HEK293 (cell line): ENCODE results near the gene NPM3.

Source experiments
- CTCF ChIA-PET: fragments of 350-600 bp; formaldehyde crosslinking; extraction: SDS; loops from one replicate; lab custom pipeline; 2021; ENCODE audit warnings: antibody characterized with exemption; lab: Yijun Ruan, JAX
- POLR2A ChIA-PET: fragments of 300-600 bp; formaldehyde crosslinking; extraction: SDS; loops from one replicate; lab custom pipeline; 2020; ENCODE audit warnings: antibody characterized with exemption, inconsistent platforms; lab: Yijun Ruan, JAX
- H3K27ac ChIP-seq: fragments of 200-500 bp; sonication (Bioruptor generic); 2 replicates; pipeline ENCODE4 v1.5.1; 2014; ENCODE audit warnings: low read depth, low read length, control low read depth, inconsistent platforms; ENCODE audit errors: extremely low read depth
- H3K36me3 ChIP-seq, 2 experiments: fragments of 200-500 bp in 1 of 2; sonication (Bioruptor generic) in 1 of 2; 1 replicate in 1 of 2; 2 replicates in 1 of 2; pipeline ENCODE4 v1.5.1; 2014 to 2017; ENCODE audit warnings: inconsistent platforms in 2 of 2, low read length in 2 of 2; ENCODE audit not compliant: control insufficient read depth in 2 of 2, insufficient read depth in 1 of 2
- H3K4me1 ChIP-seq: fragments of 200-500 bp; sonication (Bioruptor generic); 2 replicates; pipeline ENCODE4 v1.5.1; 2014; ENCODE audit warnings: mild to moderate bottlenecking, low read length, inconsistent platforms; ENCODE audit not compliant: control insufficient read depth, insufficient read depth
- H3K4me3 ChIP-seq: 2 replicates; pipeline ENCODE4 v1.5.1; 2011; ENCODE audit warnings: low read depth, mild to moderate bottlenecking, control low read depth, low read length, moderate library complexity
- H3K9me3 ChIP-seq: fragments of 200-500 bp; sonication (Bioruptor generic); 2 replicates; pipeline ENCODE4 v1.5.1; 2014; ENCODE audit warnings: low read depth, low read length, inconsistent platforms; ENCODE audit not compliant: control insufficient read depth, insufficient read depth
- AEBP2 ChIP-seq: fragments of 450-650 bp; formaldehyde crosslinking; IDR thresholded peaks from 2 replicates; pipeline ENCODE4 v1.5.1; 2016; ENCODE audit warnings: missing biosample characterization, missing genetic modification characterization, borderline replicate concordance
- GLIS1 ChIP-seq: fragments of 450-650 bp; formaldehyde crosslinking; IDR thresholded peaks from 2 replicates; pipeline ENCODE4 v1.5.1; 2016; ENCODE audit warnings: missing biosample characterization, missing genetic modification characterization
- KLF1 ChIP-seq: fragments of 450-650 bp; formaldehyde crosslinking; IDR thresholded peaks from 2 replicates; pipeline ENCODE4 v1.5.1; 2016; ENCODE audit warnings: missing biosample characterization, missing genetic modification characterization
- PRDM1 ChIP-seq: fragments of 450-650 bp; formaldehyde crosslinking; IDR thresholded peaks from 2 replicates; pipeline ENCODE4; 2016; ENCODE audit warnings: missing biosample characterization, missing genetic modification characterization
- PRDM2 ChIP-seq: fragments of 450-650 bp; formaldehyde crosslinking; IDR thresholded peaks from 2 replicates; pipeline ENCODE4 v1.5.1; 2016; ENCODE audit warnings: missing biosample characterization, missing genetic modification characterization, borderline replicate concordance
- PRDM6 ChIP-seq: fragments of 450-650 bp; formaldehyde crosslinking; IDR thresholded peaks from 2 replicates; pipeline ENCODE4 v1.5.1; 2017; ENCODE audit warnings: missing biosample characterization, missing genetic modification characterization
- SP7 ChIP-seq: fragments of 450-650 bp; formaldehyde crosslinking; IDR thresholded peaks from 2 replicates; pipeline ENCODE4 v1.5.1; 2016; ENCODE audit warnings: missing biosample characterization, missing genetic modification characterization
- TCF7L2 ChIP-seq: IDR thresholded peaks from 2 replicates; pipeline ENCODE4 v1.6.1; 2011; ENCODE audit warnings: low read depth, mild to moderate bottlenecking, inconsistent platforms, low read length, moderate library complexity, borderline replicate concordance
- ZBTB20 ChIP-seq: fragments of 450-650 bp; formaldehyde crosslinking; IDR thresholded peaks from 2 replicates; pipeline ENCODE4 v1.5.1; 2016; ENCODE audit warnings: missing biosample characterization, missing genetic modification characterization
- ZNF174 ChIP-seq: fragments of 450-650 bp; formaldehyde crosslinking; IDR thresholded peaks from 2 replicates; pipeline ENCODE4 v1.5.0; 2017; ENCODE audit warnings: missing biosample characterization, mild to moderate bottlenecking, missing genetic modification characterization
- ZNF362 ChIP-seq: fragments of 450-650 bp; formaldehyde crosslinking; IDR thresholded peaks from 2 replicates; pipeline ENCODE4 v1.5.1; 2016; ENCODE audit warnings: missing biosample characterization, missing genetic modification characterization
- ZNF426 ChIP-seq: fragments of 450-650 bp; formaldehyde crosslinking; IDR thresholded peaks from 2 replicates; pipeline ENCODE4 v1.5.1; 2017; ENCODE audit warnings: missing biosample characterization, missing genetic modification characterization, mild to moderate bottlenecking, inconsistent platforms, moderate library complexity
- ZNF518A ChIP-seq: fragments of 450-650 bp; formaldehyde crosslinking; conservative IDR thresholded peaks from 2 replicates; pipeline ENCODE4 v1.5.1; 2016; ENCODE audit warnings: low read depth, missing biosample characterization, missing genetic modification characterization
- ZNF610 ChIP-seq: fragments of 450-650 bp; formaldehyde crosslinking; IDR thresholded peaks from 2 replicates; pipeline ENCODE4 v1.5.1; 2016; ENCODE audit warnings: missing biosample characterization, missing genetic modification characterization, borderline replicate concordance
- ZNF670 ChIP-seq: fragments of 450-650 bp; formaldehyde crosslinking; IDR thresholded peaks from 2 replicates; pipeline ENCODE4 v1.5.1; 2016; ENCODE audit warnings: missing biosample characterization, missing genetic modification characterization, low read depth
- ZNF707 ChIP-seq: fragments of 450-650 bp; formaldehyde crosslinking; IDR thresholded peaks from 2 replicates; pipeline ENCODE4 v1.5.1; 2016; ENCODE audit warnings: missing biosample characterization, missing genetic modification characterization
- ZXDB ChIP-seq: fragments of 450-650 bp; formaldehyde crosslinking; IDR thresholded peaks from 2 replicates; pipeline ENCODE4 v1.5.1; 2016; ENCODE audit warnings: missing biosample characterization, missing genetic modification characterization

The NPM3 gene

GRCh38 chr10:101816376-101816775 is 33.1 kb upstream of the NPM3 start (continued):
- no peak for TF ChIP-seq PRDM2 (tag by site-specific recombination)
- TF ChIP-seq ZBTB20 = no peak
- TF ChIP-seq PRDM6 = peak; percentile 87
- TF ChIP-seq ZNF610 (tag by site-specific recombination) = no peak
- TF ChIP-seq ZNF518A (tag by site-specific recombination) = no peak
- TF ChIP-seq ZNF426 (tag by site-specific recombination) = no peak

GRCh38 chr10:101814466-101815071 is 31.3 kb upstream of the NPM3 start:
- POLR2A ChIA-PET = interaction anchor here (1.2 kb wide), 1 partner anchor 18 kb away, joined by 4 read pairs; no protein-coding TSS in a partner anchor
- 0 out of 2 replicates have a peak overlapping the region, but pooled peaks have one; percentile 1 for H3K27ac ChIP-seq
- TF ChIP-seq PRDM1 = peak; percentile 28; the same call in 1 of the 2 replicates
- 0 out of 2 replicates have a peak, but pooled peaks have one; percentile 28 for TF ChIP-seq ZXDB (tag by site-specific recombination)
- peak; percentile 36; the same call in 1 of the 2 replicates for TF ChIP-seq TCF7L2
- TF ChIP-seq AEBP2 (tag by site-specific recombination) = no peak
- TF ChIP-seq GLIS1 (tag by site-specific recombination) = no peak
- TF ChIP-seq KLF1 (tag by site-specific recombination) = no peak
- peak; percentile 51; the same call in 1 of the 2 replicates for TF ChIP-seq SP7 (tag by site-specific recombination)
- TF ChIP-seq PRDM6 = peak; percentile 95
- no peak for TF ChIP-seq ZNF670
- 0 out of 2 replicates have a peak, but pooled peaks have one; percentile 21 for TF ChIP-seq ZNF362 (tag by site-specific recombination)
- TF ChIP-seq ZNF174 (tag by site-specific recombination) = no peak
- no peak for TF ChIP-seq ZNF707 (tag by site-specific recombination)

More at GRCh38 chr10:101814466-101815071, 31.3 kb upstream of the NPM3 start:
- Histone ChIP-seq H3K9me3 (no peaks in the 10 kb centered on the region), H3K4me1 (peaks cover 9% of the 10 kb centered on the region), H3K4me3 (peak overlapping the region; percentile 92), H3K36me3 (peaks cover 21 to 29% of the 10 kb centered on the region in 2 experiments; a peak in 2 of 3 replicates)
- CTCF ChIA-PET = interaction anchor here (0.6 to 1.2 kb wide), 2 partner anchors 13 to 66 kb away, joined by 3 to 4 read pairs; no protein-coding TSS in a partner anchor
